Tibial nerve (tissue), 4 donors: ENCODE measurements around the gene POLA1. TPM values are rescaled to one million over a fixed set of nuclear protein-coding genes. Genes with fewer than 3 reads are reported as not detected.

Experiments used
- DNase-seq, 2 donors: peaks; one replicate each; pipeline ENCODE4 v3.0.0-alpha.2; 2019; ENCODE audit warnings: low spot score in 2 of 2
- H3K27ac ChIP-seq, 4 donors: fragments of 200-600 bp; sonication (generic) in 3 of 4; one replicate each; pipeline ENCODE4 v1.5.1; 2017 to 2019; ENCODE audit warnings: mild to moderate bottlenecking in 1 of 4
- H3K27me3 ChIP-seq, 2 donors: fragments of 200-600 bp; sonication (generic) in 1 of 2; one replicate each; pipeline versions ENCODE4 v1.5.1 to v1.6.0; 2017 to 2019
- H3K36me3 ChIP-seq, 3 donors: fragments of 200-600 bp; sonication (generic); one replicate each; pipeline ENCODE4 v1.5.1; 2018 to 2019
- H3K4me1 ChIP-seq, 4 donors: fragments of 200-600 bp; sonication (generic) in 3 of 4; one replicate each; pipeline ENCODE4 v1.5.1; 2017 to 2019
- H3K4me3 ChIP-seq, 4 donors: fragments of 200-600 bp; sonication (generic) in 3 of 4; one replicate each; pipeline ENCODE4 v1.5.1; 2017 to 2019; ENCODE audit warnings: mild to moderate bottlenecking in 1 of 4, moderate library complexity in 1 of 4
- H3K9me3 ChIP-seq, 4 donors: fragments of 200-600 bp; sonication (generic) in 3 of 4; one replicate each; pipeline ENCODE4 v1.5.1; 2017 to 2019
- CTCF ChIP-seq, 5 experiments: fragments of 200-600 bp in 3 of 5; fragments of 450-650 bp in 2 of 5; sonication (generic) in 3 of 5; IDR thresholded peaks; one replicate each; pipeline ENCODE4 v1.5.1; 2016 to 2019; ENCODE audit warnings: antibody characterized with exemption in 5 of 5, mild to moderate bottlenecking in 3 of 5, moderate library complexity in 2 of 5
- EP300 ChIP-seq, 2 donors: sonication (generic); formaldehyde crosslinking; IDR thresholded peaks; one replicate each; pipeline ENCODE4 v1.6.1; 2017; ENCODE audit warnings: antibody characterized with exemption in 2 of 2, mild to moderate bottlenecking in 1 of 2
- POLR2A ChIP-seq, 2 donors: fragments of 450-650 bp; IDR thresholded peaks; one replicate each; pipeline ENCODE4 v1.6.1; 2017; ENCODE audit warnings: antibody characterized with exemption in 2 of 2, mild to moderate bottlenecking in 2 of 2, moderate library complexity in 2 of 2
- WGBS, 2 donors: methylation state at CpG; one replicate each; pipeline ENCODE4 v1.1.5; 2018; 5-methylcytosine and 5-hydroxymethylcytosine counted together
- total RNA-seq, 4 donors: library from RNA; depleted of rRNA; stranded (reverse); fragments of >200 nt; gene quantifications; one replicate each; pipeline ENCODE4 v1.1.0, GENCODE V29; 2016

Gene POLA1
- total RNA-seq, 4 donors from 2014 or later = 8.6 to 27.8 (median 13.7) TPM

GRCh38 chrX:24877854-24878650 is 184.3 kb downstream of the POLA1 start:
- Histone ChIP-seq H3K9me3 (no peaks in the 10 kb centered on the region), H3K36me3 (no peaks in the 10 kb centered on the region), H3K27ac (no peak overlapping the region), H3K4me3 (no peak overlapping the region), H3K27me3 (peaks cover 0 to 7% of the 10 kb centered on the region in 2 donors), H3K4me1 (no peaks in the 10 kb centered on the region)
- no peak for DNase-seq
- 60 to 66% methylated on average over 4 of the region's 4 CpGs for WGBS, 2 donors
- no peak for TF ChIP-seq CTCF (IDR thresholded peaks at IDR 0.05)
- TF ChIP-seq POLR2A (IDR thresholded peaks at IDR 0.05) = no peak
- TF ChIP-seq EP300 (IDR thresholded peaks at IDR 0.05) = no peak

GRCh38 chrX:24879679-24880078 is 186.0 kb downstream of the POLA1 start:
- Histone ChIP-seq H3K36me3 (no peaks in the 10 kb centered on the region), H3K4me3 (no peak overlapping the region), H3K9me3 (no peaks in the 10 kb centered on the region), H3K4me1 (no peaks in the 10 kb centered on the region), H3K27ac (no peak overlapping the region), H3K27me3 (peaks cover 0 to 5% of the 10 kb centered on the region in 2 donors)
- TF ChIP-seq CTCF (IDR thresholded peaks at IDR 0.05) (no peak), EP300 (IDR thresholded peaks at IDR 0.05) (no peak), POLR2A (IDR thresholded peaks at IDR 0.05) (no peak)
- no peak for DNase-seq
- 69 to 100% methylated on average over 2 of the region's 2 CpGs for WGBS, 2 donors

- 84 to 96% methylated on average over 4 of the region's 4 CpGs for WGBS, 2 donors
- no peaks in the 10 kb centered on the region for H3K4me1 ChIP-seq
- no peaks in the 10 kb centered on the region for H3K27me3 ChIP-seq
- H3K36me3 ChIP-seq = peaks cover 0 to 10% (median 0%) of the 10 kb centered on the region in 3 donors
- TF ChIP-seq CTCF (IDR thresholded peaks at IDR 0.05) = no peak
- TF ChIP-seq EP300 (IDR thresholded peaks at IDR 0.05) = no peak
- no peak for TF ChIP-seq POLR2A (IDR thresholded peaks at IDR 0.05)
- H3K9me3 ChIP-seq = no peaks in the 10 kb centered on the region
- no peak overlapping the region for H3K27ac ChIP-seq
- no peak for DNase-seq
- no peak overlapping the region for H3K4me3 ChIP-seq
These were observed 193.2 kb downstream of the POLA1 start for GRCh38 chrX:24886916-24887315.

- no peaks in the 10 kb centered on the region for H3K9me3 ChIP-seq
- H3K27me3 ChIP-seq = no peaks in the 10 kb centered on the region
- no peak overlapping the region for H3K27ac ChIP-seq
- TF ChIP-seq CTCF (IDR thresholded peaks at IDR 0.05) (no peak), EP300 (IDR thresholded peaks at IDR 0.05) (no peak), POLR2A (IDR thresholded peaks at IDR 0.05) (no peak)
- no peak for DNase-seq
- peaks cover 0 to 15% (median 0%) of the 10 kb centered on the region in 3 donors for H3K36me3 ChIP-seq
- H3K4me3 ChIP-seq = no peak overlapping the region
- 63 to 86% methylated on average over 2 of the region's 2 CpGs for WGBS, 2 donors
- no peaks in the 10 kb centered on the region for H3K4me1 ChIP-seq
These were observed 197.0 kb downstream of the POLA1 start for GRCh38 chrX:24890677-24891076.

- WGBS, 2 donors = 61 to 82% methylated on average over 6 of the region's 6 CpGs
- Histone ChIP-seq H3K4me3 (no peak overlapping the region), H3K4me1 (no peaks in the 10 kb centered on the region), H3K27me3 (no peaks in the 10 kb centered on the region), H3K9me3 (no peaks in the 10 kb centered on the region), H3K27ac (no peak overlapping the region), H3K36me3 (peaks cover 0 to 6% (median 0%) of the 10 kb centered on the region in 3 donors)
- DNase-seq = no peak
- TF ChIP-seq CTCF (IDR thresholded peaks at IDR 0.05) (no peak), EP300 (IDR thresholded peaks at IDR 0.05) (no peak), POLR2A (IDR thresholded peaks at IDR 0.05) (no peak)
These were observed 205.7 kb downstream of the POLA1 start for GRCh38 chrX:24899391-24899790.
